H1 (cell line): ENCODE measurements around the gene C17orf113. TPM values are rescaled to one million over a fixed set of nuclear protein-coding genes. Genes with fewer than 3 reads are reported as not detected.

Experiments used
- CTCF ChIA-PET: fragments of 300-600 bp; sonication (Branson Sonifier 250); formaldehyde crosslinking; loops from one replicate; lab custom pipeline; 2021; ENCODE audit not compliant: partially characterized antibody; lab: Charles Lee
- POLR2A ChIA-PET: fragments of 300-600 bp; sonication (Branson Sonifier 250); formaldehyde crosslinking; loops from one replicate; lab custom pipeline; 2021; ENCODE audit warnings: inconsistent platforms; ENCODE audit not compliant: partially characterized antibody; lab: Charles Lee
- DNase-seq, 2 experiments: peaks; one replicate each; pipeline versions ENCODE4 v3.0.0 to v3.0.0-alpha.2; 2010 to 2022; ENCODE audit warnings: low spot score in 2 of 2, low read depth in 1 of 2, mixed read lengths in 1 of 2
- FAIRE-seq: peaks from 2 replicates; lab custom pipeline; 2011; peaks lifted over from hg19 to GRCh38; lab: Jason Lieb, UNC
- H2AFZ ChIP-seq: 2 replicates; pipeline ENCODE4 v1.8.1; 2012; ENCODE audit warnings: low read length, inconsistent platforms
- H2AK5ac ChIP-seq: 2 replicates; pipeline ENCODE4 v1.6.1; 2013; ENCODE audit warnings: low read depth, low read length
- H2BK120ac ChIP-seq: replicated peaks from 2 replicates; pipeline ENCODE3; 2013; ENCODE audit warnings: low read depth, low read length, inconsistent platforms
- H2BK12ac ChIP-seq: 2 replicates; pipeline ENCODE4 v1.6.1; 2013; ENCODE audit warnings: low read depth, low read length
- H2BK15ac ChIP-seq: 2 replicates; pipeline ENCODE4 v1.6.1; 2013; ENCODE audit warnings: low read length
- H2BK20ac ChIP-seq: 2 replicates; pipeline ENCODE4 v1.6.1; 2013; ENCODE audit warnings: low read length
- H2BK5ac ChIP-seq: 2 replicates; pipeline ENCODE4 v1.6.1; 2013; ENCODE audit warnings: low read depth, low read length
- H3K14ac ChIP-seq: 2 replicates; pipeline ENCODE4 v1.6.1; 2013; ENCODE audit warnings: inconsistent platforms; ENCODE audit not compliant: insufficient read length
- H3K18ac ChIP-seq: 2 replicates; pipeline ENCODE4 v1.6.1; 2013; ENCODE audit warnings: low read length; ENCODE audit errors: extremely low read depth
- H3K23ac ChIP-seq: 2 replicates; pipeline ENCODE4 v1.6.1; 2013; ENCODE audit warnings: inconsistent platforms; ENCODE audit not compliant: insufficient read length
- H3K23me2 ChIP-seq: 2 replicates; pipeline ENCODE4 v1.6.1; 2013; ENCODE audit warnings: low read depth, low read length
- H3K27ac ChIP-seq: 2 replicates; pipeline ENCODE4 v1.6.1; 2011; ENCODE audit warnings: low read depth, low read length, inconsistent platforms
- H3K27me3 ChIP-seq, 4 experiments: replicated peaks in 1 of 4; 1 replicate in 1 of 4; 2 replicates in 3 of 4; pipeline versions ENCODE4 v1.6.1 to v1.8.1; 2011 to 2013; ENCODE audit warnings: low read length in 3 of 4, mild to moderate bottlenecking in 3 of 4, inconsistent platforms in 2 of 4, mixed read lengths in 2 of 4, moderate library complexity in 1 of 4; ENCODE audit not compliant: control insufficient read depth in 3 of 4, insufficient read depth in 3 of 4; ENCODE audit errors: extremely low read depth in 1 of 4
- H3K36me3 ChIP-seq, 4 experiments: 2 replicates each; pipeline versions ENCODE4 v1.6.1 to v1.8.1; 2011 to 2013; ENCODE audit warnings: mild to moderate bottlenecking in 4 of 4, low read length in 3 of 4, moderate library complexity in 2 of 4, control low read depth in 1 of 4, inconsistent platforms in 1 of 4; ENCODE audit not compliant: insufficient read depth in 4 of 4, control insufficient read depth in 2 of 4
- H3K4ac ChIP-seq: replicated peaks from 2 replicates; pipeline ENCODE3; 2013; ENCODE audit warnings: low read length, low read depth, mixed read lengths, inconsistent platforms; ENCODE audit not compliant: insufficient read length
- H3K4me1 ChIP-seq, 4 experiments: replicated peaks in 1 of 4; 1 replicate in 1 of 4; 2 replicates in 3 of 4; pipeline versions ENCODE4 v1.6.1 to v1.8.1; 2011 to 2013; ENCODE audit warnings: low read length in 3 of 4, inconsistent platforms in 2 of 4, mixed read lengths in 1 of 4; ENCODE audit not compliant: insufficient read depth in 4 of 4, control insufficient read depth in 3 of 4
- H3K4me2 ChIP-seq, 2 experiments: 2 replicates each; pipeline versions ENCODE4 v1.6.1 to v1.8.1; 2011 to 2013; ENCODE audit warnings: low read depth in 2 of 2, low read length in 2 of 2, control low read depth in 1 of 2, inconsistent platforms in 1 of 2, mild to moderate bottlenecking in 1 of 2; ENCODE audit not compliant: insufficient read depth in 1 of 2
- H3K4me3 ChIP-seq, 4 experiments: fragments of 200-600, 300-600 bp in 1 of 4; sonication (generic), shearing (Covaris generic), sonication (Bioruptor Twin) in 1 of 4; 2 replicates each; pipeline versions ENCODE4 v1.5.1 to v1.8.1; 2011 to 2016; ENCODE audit warnings: low read length in 4 of 4, low read depth in 3 of 4, control low read depth in 2 of 4, inconsistent platforms in 2 of 4, mild to moderate bottlenecking in 2 of 4, mixed read lengths in 1 of 4, moderate library complexity in 1 of 4; ENCODE audit not compliant: insufficient read depth in 2 of 4; ENCODE audit errors: extremely low read depth in 1 of 4
- H3K56ac ChIP-seq: replicated peaks from 2 replicates; pipeline ENCODE3; 2013; ENCODE audit warnings: low read depth, mild to moderate bottlenecking, mixed read lengths, low read length, inconsistent platforms; ENCODE audit not compliant: insufficient read length
- H3K79me1 ChIP-seq: 2 replicates; pipeline ENCODE4 v1.6.1; 2013; ENCODE audit warnings: low read depth, low read length, control low read depth
- H3K79me2 ChIP-seq, 2 experiments: 2 replicates each; pipeline versions ENCODE4 v1.6.1 to v1.8.1; 2012 to 2013; ENCODE audit warnings: low read length in 2 of 2, mild to moderate bottlenecking in 2 of 2, inconsistent platforms in 1 of 2; ENCODE audit not compliant: insufficient read depth in 2 of 2, control insufficient read depth in 1 of 2
- H3K9ac ChIP-seq, 4 experiments: replicated peaks in 1 of 4; 1 replicate in 1 of 4; 2 replicates in 3 of 4; pipeline versions ENCODE4 v1.6.1 to v1.8.1; 2011 to 2013; ENCODE audit warnings: low read depth in 3 of 4, low read length in 3 of 4, control low read depth in 2 of 4, mild to moderate bottlenecking in 2 of 4, moderate library complexity in 2 of 4, inconsistent platforms in 1 of 4; ENCODE audit errors: extremely low read depth in 1 of 4
- H3K9me3 ChIP-seq, 2 experiments: 2 replicates each; pipeline versions ENCODE4 v1.6.1 to v1.8.1; 2012 to 2013; ENCODE audit warnings: mild to moderate bottlenecking in 2 of 2, moderate library complexity in 2 of 2, control low read depth in 1 of 2, inconsistent platforms in 1 of 2, low read depth in 1 of 2, low read length in 1 of 2, mixed read lengths in 1 of 2; ENCODE audit not compliant: insufficient read depth in 2 of 2
- H4K20me1 ChIP-seq, 2 experiments: replicated peaks in 1 of 2; 2 replicates each; pipeline versions ENCODE3 to v1.8.1; 2011 to 2013; ENCODE audit warnings: inconsistent platforms in 2 of 2, low read length in 2 of 2, mild to moderate bottlenecking in 1 of 2; ENCODE audit not compliant: insufficient read depth in 2 of 2, control insufficient read depth in 1 of 2
- H4K5ac ChIP-seq: 2 replicates; pipeline ENCODE4 v1.6.1; 2013; ENCODE audit warnings: low read length, low read depth, mixed read lengths, inconsistent platforms; ENCODE audit not compliant: insufficient read length
- H4K8ac ChIP-seq: 2 replicates; pipeline ENCODE4 v1.8.0; 2013; ENCODE audit warnings: mild to moderate bottlenecking, moderate library complexity, low read length, inconsistent platforms; ENCODE audit not compliant: insufficient read depth; ENCODE audit errors: extremely low read depth
- H4K91ac ChIP-seq: replicated peaks from 2 replicates; pipeline ENCODE3; 2013; ENCODE audit warnings: low read length, mixed read lengths, inconsistent platforms; ENCODE audit not compliant: insufficient read length
- ASH2L ChIP-seq: fragments of 200-600, 300-600 bp; sonication (generic); IDR thresholded peaks from one replicate; pipeline ENCODE4 v1.7.1; 2017; ENCODE audit warnings: low read length
- CEBPB ChIP-seq: IDR thresholded peaks from 2 replicates; pipeline ENCODE4 v1.6.1; 2012; ENCODE audit warnings: low read depth, low read length
- CHD1 ChIP-seq: IDR thresholded peaks from 2 replicates; pipeline ENCODE4 v1.6.1; 2012; ENCODE audit warnings: low read depth, low read length, improper control_type of control experiment
- CTBP2 ChIP-seq: IDR thresholded peaks from 2 replicates; pipeline ENCODE4 v1.7.0; 2011; ENCODE audit warnings: borderline replicate concordance, mild to moderate bottlenecking, moderate library complexity, mixed read lengths, low read length; ENCODE audit not compliant: insufficient read depth, insufficient read length
- FOSL1 ChIP-seq: IDR thresholded peaks from 2 replicates; pipeline ENCODE4 v1.6.1; 2011; ENCODE audit warnings: mild to moderate bottlenecking, low read depth, low read length, moderate library complexity; ENCODE audit not compliant: insufficient read depth
- POLR2A ChIP-seq, 2 experiments: IDR thresholded peaks; 1 replicate in 1 of 2; 2 replicates in 1 of 2; pipeline ENCODE4 v1.6.1; 2011; ENCODE audit warnings: low read depth in 2 of 2, low read length in 2 of 2, mild to moderate bottlenecking in 2 of 2; ENCODE audit errors: control extremely low read depth in 1 of 2
- SIN3A ChIP-seq, 2 experiments: IDR thresholded peaks in 1 of 2; conservative IDR thresholded peaks in 1 of 2; 2 replicates each; pipeline ENCODE4 v1.6.1; 2011 to 2012; ENCODE audit warnings: low read length in 2 of 2, improper control_type of control experiment in 1 of 2, low read depth in 1 of 2, mild to moderate bottlenecking in 1 of 2
- SIRT6 ChIP-seq: IDR thresholded peaks from one replicate; pipeline ENCODE4 v1.7.1; 2012; ENCODE audit warnings: low read length, inconsistent platforms
- SIX5 ChIP-seq: IDR thresholded peaks from 2 replicates; pipeline ENCODE4 v1.6.1; 2011; ENCODE audit warnings: mild to moderate bottlenecking, low read depth, low read length
- SUZ12 ChIP-seq: fragments of 200-600 bp; sonication (generic); IDR thresholded peaks from 2 replicates; pipeline ENCODE4 v1.6.1; 2012; ENCODE audit warnings: mild to moderate bottlenecking, inconsistent platforms, low read length, moderate library complexity, mixed read lengths
- WGBS, 2 experiments: shearing (Covaris generic) in 1 of 2; methylation state at CpG; one replicate each; pipeline versions ENCODE4 v1.1.6 to v1.1.7; 2013 to 2015; ENCODE audit warnings: low lambda C conversion rate in 2 of 2, mixed read lengths in 2 of 2, inconsistent platforms in 1 of 2, low coverage in 1 of 2, missing lambda C conversion rate in 1 of 2; ENCODE audit not compliant: insufficient replicate concordance in 2 of 2, insufficient coverage in 1 of 2, insufficient read length in 1 of 2; ENCODE audit errors: extremely low coverage in 1 of 2, missing lambda C conversion rate in 1 of 2; 5-methylcytosine and 5-hydroxymethylcytosine counted together
- polyA plus RNA-seq, 7 experiments: library from polyadenylated mRNA; depleted of rRNA in 3 of 7; stranded (reverse) in 5 of 7; unstranded in 2 of 7; fragments of >200 nt in 5 of 7; fragments of 200-250 nt in 2 of 7; gene quantifications; 1 replicate in 5 of 7; 2 replicates in 1 of 7; 4 replicates in 1 of 7; pipeline versions ENCODE4 v1.2.1 to v1.2.3, GENCODE V29; 2011 to 2013; ENCODE audit warnings: missing spikeins in 2 of 7, mixed read lengths in 2 of 7
- total RNA-seq: library from RNA; stranded (reverse); fragmentation: NEBNext Ultra II Directional; extraction: Animal tissue kit (Norgen Biotek cat#: 25700); gene quantifications from 2 replicates; pipeline ENCODE4 v1.2.1, GENCODE V29; 2021
- TF ChIP-seq, protein P1 (sequence below): IDR thresholded peaks from 2 replicates; pipeline ENCODE4 v1.6.1; 2011; ENCODE audit warnings: low read length, improper control_type of control experiment
- TF ChIP-seq, protein P2 (sequence below): IDR thresholded peaks from 2 replicates; pipeline ENCODE4 v1.6.1; 2012; ENCODE audit warnings: inconsistent platforms

C17orf113 gene
- total and polyA plus RNA-seq, 2 of the 8 experiments (the other 6 are each of a cell fraction or from before 2014, with no cell fraction given) = 1.0 to 1.4 TPM

DNA sequence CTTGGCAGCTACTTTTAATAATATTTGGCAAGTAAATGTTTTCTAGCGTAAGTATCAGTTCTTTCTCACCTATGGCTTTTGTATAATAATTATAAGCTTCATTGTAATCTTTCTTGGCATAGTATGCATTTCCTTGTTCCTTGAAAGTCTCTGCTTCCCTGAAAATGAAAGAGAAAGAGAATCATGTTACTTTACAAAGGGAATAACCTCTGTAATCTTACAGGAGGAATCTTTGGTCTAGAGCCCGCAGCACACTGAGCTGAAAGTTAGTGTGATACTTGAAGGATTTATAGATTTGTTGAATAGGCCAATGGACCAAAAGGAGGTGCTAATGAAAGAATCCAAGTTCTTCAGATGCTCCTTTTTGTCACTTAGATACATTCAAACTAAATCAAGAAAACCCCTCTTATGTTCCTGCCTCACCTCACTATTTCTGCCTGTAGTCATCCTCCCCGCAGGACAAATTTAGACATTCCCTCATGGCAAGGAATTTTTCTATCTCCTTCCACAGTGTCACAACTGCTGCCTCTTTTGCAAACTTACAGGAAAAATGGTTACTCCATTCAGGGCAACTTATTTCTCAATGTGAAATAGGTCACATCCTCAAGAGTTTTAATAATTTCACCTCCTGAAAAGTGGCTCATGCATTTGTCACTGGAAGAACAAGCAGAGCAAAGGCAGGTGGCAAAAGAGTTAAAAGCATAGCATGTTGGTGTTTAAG lies 49.8 kb downstream of the C17orf113 start:
- Histone ChIP-seq H3K23me2 (no peaks in the 10 kb centered on the region), H3K4ac (no peak overlapping the region), H2BK15ac (no peak overlapping the region), H3K23ac (no peak overlapping the region), H2AK5ac (no peak overlapping the region), H3K4me1 (no peaks in the 10 kb centered on the region), H3K14ac (no peak overlapping the region), H2BK120ac (no peak overlapping the region), H3K27me3 (no peaks in the 10 kb centered on the region), H3K27ac (no peak overlapping the region), H3K18ac (no peak overlapping the region), H3K79me2 (peaks cover 19 to 49% of the 10 kb centered on the region in 2 experiments), H2BK20ac (no peak overlapping the region), H4K20me1 (peaks cover 5 to 12% of the 10 kb centered on the region in 2 experiments), H3K4me3 (no peak overlapping the region), H4K91ac (no peak overlapping the region), H3K9me3 (no peaks in the 10 kb centered on the region), H2BK5ac (no peak overlapping the region), H4K8ac (no peak overlapping the region), H3K4me2 (no peak overlapping the region), H3K36me3 (peaks cover 19 to 69% (median 52%) of the 10 kb centered on the region in 4 experiments), H2BK12ac (no peak overlapping the region), H3K56ac (no peak overlapping the region), H4K5ac (no peak overlapping the region), H3K9ac (no peak overlapping the region), H3K79me1 (no peaks in the 10 kb centered on the region; the same call in 1 of the 2 replicates), H2AFZ (no peak overlapping the region)
- FAIRE-seq = no peak
- no peak for DNase-seq
- 97% methylated on average over 3 of the region's 3 CpGs; no CpG with 5 or more reads in 1 of the 2 experiments for WGBS, 2 experiments
- CTCF ChIA-PET = interaction anchor here (0.6 to 1.3 kb wide), 3 partner anchors 9 to 114 kb away, joined by 3 to 4 read pairs (median 3); no protein-coding TSS in a partner anchor
- POLR2A ChIA-PET = no interaction called here
- TF ChIP-seq SIRT6 = no peak
- TF ChIP-seq, protein P1, sequence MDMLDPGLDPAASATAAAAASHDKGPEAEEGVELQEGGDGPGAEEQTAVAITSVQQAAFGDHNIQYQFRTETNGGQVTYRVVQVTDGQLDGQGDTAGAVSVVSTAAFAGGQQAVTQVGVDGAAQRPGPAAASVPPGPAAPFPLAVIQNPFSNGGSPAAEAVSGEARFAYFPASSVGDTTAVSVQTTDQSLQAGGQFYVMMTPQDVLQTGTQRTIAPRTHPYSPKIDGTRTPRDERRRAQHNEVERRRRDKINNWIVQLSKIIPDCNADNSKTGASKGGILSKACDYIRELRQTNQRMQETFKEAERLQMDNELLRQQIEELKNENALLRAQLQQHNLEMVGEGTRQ = no peak
- no peak for TF ChIP-seq SIN3A (conservative IDR thresholded peaks at IDR 0.05 in 1 of 2, IDR thresholded peaks at IDR 0.05 in 1 of 2; ENCODE audit: low read depth in 1 of 2, low read length in 2 of 2)
- TF ChIP-seq, protein P2, sequence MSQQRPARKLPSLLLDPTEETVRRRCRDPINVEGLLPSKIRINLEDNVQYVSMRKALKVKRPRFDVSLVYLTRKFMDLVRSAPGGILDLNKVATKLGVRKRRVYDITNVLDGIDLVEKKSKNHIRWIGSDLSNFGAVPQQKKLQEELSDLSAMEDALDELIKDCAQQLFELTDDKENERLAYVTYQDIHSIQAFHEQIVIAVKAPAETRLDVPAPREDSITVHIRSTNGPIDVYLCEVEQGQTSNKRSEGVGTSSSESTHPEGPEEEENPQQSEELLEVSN = no peak
- no peak for TF ChIP-seq FOSL1
- TF ChIP-seq ASH2L = no peak
- no peak for TF ChIP-seq CHD1
- TF ChIP-seq POLR2A (IDR thresholded peaks at IDR 0.05; ENCODE audit: control extremely low read depth in 1 of 2, low read depth in 2 of 2, low read length in 2 of 2) = no peak
- no peak for TF ChIP-seq SUZ12
- TF ChIP-seq CEBPB = no peak
- no peak for TF ChIP-seq CTBP2
- TF ChIP-seq SIX5 = no peak
